Upper lobe of left lung (tissue), 6 donors: ENCODE data around the gene NUP107. TPM values are rescaled to one million over a fixed set of nuclear protein-coding genes. Genes with fewer than 3 reads are reported as not detected.
A peak's percentile ranks its signal among the peaks of the same experiment; 100 is the strongest.

ENCODE experiments used
- ATAC-seq, 2 donors: fragments of 200-7000 bp; cut with Tn5 transposase; one replicate each; pipeline ENCODE4 v1.9.1; 2022; ENCODE audit warnings: mild to moderate bottlenecking in 2 of 2, moderate library complexity in 2 of 2; ENCODE audit not compliant: low FRiP score in 2 of 2
- DNase-seq, 2 donors: peaks; one replicate each; pipeline ENCODE4 v3.0.0-alpha.2; 2019 to 2020
- H3K27ac ChIP-seq, 4 donors: fragments of 200-600 bp; sonication (generic); one replicate each; pipeline ENCODE4 v1.5.1; 2016 to 2019
- H3K27me3 ChIP-seq, 4 donors: fragments of 200-600 bp; sonication (generic); one replicate each; pipeline ENCODE4 v1.5.1; 2017 to 2019
- H3K36me3 ChIP-seq, 4 donors: fragments of 200-600 bp; sonication (generic); one replicate each; pipeline ENCODE4 v1.5.1; 2016 to 2019
- H3K4me1 ChIP-seq, 4 donors: fragments of 200-600 bp; sonication (generic); one replicate each; pipeline ENCODE4 v1.5.1; 2018 to 2019
- H3K4me3 ChIP-seq, 4 donors: fragments of 200-600 bp; sonication (generic); one replicate each; pipeline ENCODE4 v1.5.1; 2017 to 2019; ENCODE audit warnings: mild to moderate bottlenecking in 2 of 4, moderate library complexity in 1 of 4
- H3K9me3 ChIP-seq, 4 donors: fragments of 200-600 bp; sonication (generic); one replicate each; pipeline ENCODE4 v1.5.1; 2018 to 2019
- EP300 ChIP-seq, 4 donors: sonication (generic); formaldehyde crosslinking; IDR thresholded peaks; one replicate each; pipeline ENCODE4 v1.5.1; 2017; ENCODE audit warnings: antibody characterized with exemption in 4 of 4, control low read depth in 2 of 4
- POLR2A ChIP-seq, 4 donors: fragments of 450-650 bp; IDR thresholded peaks; one replicate each; pipeline ENCODE4 v1.5.1; 2016 to 2017; ENCODE audit warnings: antibody characterized with exemption in 4 of 4, mild to moderate bottlenecking in 2 of 4
- POLR2AphosphoS5 ChIP-seq, 2 donors: sonication (generic); formaldehyde crosslinking; IDR thresholded peaks; one replicate each; pipeline ENCODE4 v1.5.1; 2017; ENCODE audit warnings: antibody characterized with exemption in 2 of 2
- WGBS, 2 donors: methylation state at CpG; one replicate each; pipeline ENCODE4 v1.1.5; 2017 to 2018; 5-methylcytosine and 5-hydroxymethylcytosine counted together
- total RNA-seq, 6 donors: library from RNA; depleted of rRNA in 4 of 6; stranded (reverse); fragments of >200 nt in 4 of 6; gene quantifications; one replicate each; pipeline versions ENCODE4 v1.1.0 to v1.2.1, GENCODE V29; 2016 to 2021
- TF ChIP-seq, protein P1 (sequence below), 6 experiments: fragments of 450-650 bp in 4 of 6; fragments of 200-600 bp in 2 of 6; sonication (generic) in 2 of 6; IDR thresholded peaks; one replicate each; pipeline ENCODE4 v1.5.1; 2016 to 2019; ENCODE audit warnings: antibody characterized with exemption in 6 of 6
- donor health status: DM: no; HTN: no; CAD: no; lungs with moderate emphysema.
- donor health status: DM: no; HTN: yes; CAD: no; lungs with severe emphysema.

The NUP107 gene
- total RNA-seq, 6 donors from 2014 or later = 26.1 to 56.6 (median 29.1) TPM

- no peak for ATAC-seq
- Histone ChIP-seq H3K27me3 (no peaks in the 10 kb centered on the region), H3K4me3 (no peak overlapping the region), H3K27ac (no peak overlapping the region), H3K4me1 (peaks cover 7 to 12% (median 9%) of the 10 kb centered on the region in 4 donors), H3K36me3 (no peaks in the 10 kb centered on the region), H3K9me3 (no peaks in the 10 kb centered on the region)
- no peak for TF ChIP-seq EP300 (IDR thresholded peaks at IDR 0.05)
- TF ChIP-seq, protein P1, sequence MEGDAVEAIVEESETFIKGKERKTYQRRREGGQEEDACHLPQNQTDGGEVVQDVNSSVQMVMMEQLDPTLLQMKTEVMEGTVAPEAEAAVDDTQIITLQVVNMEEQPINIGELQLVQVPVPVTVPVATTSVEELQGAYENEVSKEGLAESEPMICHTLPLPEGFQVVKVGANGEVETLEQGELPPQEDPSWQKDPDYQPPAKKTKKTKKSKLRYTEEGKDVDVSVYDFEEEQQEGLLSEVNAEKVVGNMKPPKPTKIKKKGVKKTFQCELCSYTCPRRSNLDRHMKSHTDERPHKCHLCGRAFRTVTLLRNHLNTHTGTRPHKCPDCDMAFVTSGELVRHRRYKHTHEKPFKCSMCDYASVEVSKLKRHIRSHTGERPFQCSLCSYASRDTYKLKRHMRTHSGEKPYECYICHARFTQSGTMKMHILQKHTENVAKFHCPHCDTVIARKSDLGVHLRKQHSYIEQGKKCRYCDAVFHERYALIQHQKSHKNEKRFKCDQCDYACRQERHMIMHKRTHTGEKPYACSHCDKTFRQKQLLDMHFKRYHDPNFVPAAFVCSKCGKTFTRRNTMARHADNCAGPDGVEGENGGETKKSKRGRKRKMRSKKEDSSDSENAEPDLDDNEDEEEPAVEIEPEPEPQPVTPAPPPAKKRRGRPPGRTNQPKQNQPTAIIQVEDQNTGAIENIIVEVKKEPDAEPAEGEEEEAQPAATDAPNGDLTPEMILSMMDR (IDR thresholded peaks at IDR 0.05) = no peak
- TF ChIP-seq POLR2A (IDR thresholded peaks at IDR 0.05) = no peak
- TF ChIP-seq POLR2AphosphoS5 (IDR thresholded peaks at IDR 0.05) = no peak
- DNase-seq = no peak
- WGBS, 2 donors = 91 to 96% methylated on average over 6 of the region's 6 CpGs
Measured at GRCh38 chr12:68781728-68782127, 95.0 kb downstream of the NUP107 start.

DNA sequence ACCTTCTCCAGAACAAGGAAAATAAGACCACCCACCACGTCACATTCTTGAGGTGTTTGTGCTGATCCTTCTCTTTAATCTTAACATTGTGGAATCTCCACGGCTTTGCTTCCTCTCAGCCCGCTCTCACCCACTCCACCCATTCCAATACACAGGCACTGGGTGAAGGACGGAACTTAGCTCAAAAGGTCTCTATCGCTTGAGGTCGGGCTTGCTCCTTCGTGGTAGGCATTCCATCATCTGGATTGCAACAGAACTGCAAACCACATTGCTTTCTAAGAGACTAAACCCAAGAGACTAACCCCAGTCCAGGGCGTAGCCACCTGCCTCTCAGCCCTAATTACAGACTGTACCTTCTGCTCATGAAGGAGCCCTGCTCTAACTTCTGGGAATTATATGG is 97.2 kb downstream of the NUP107 start:
- Histone ChIP-seq H3K4me1 (peaks cover 11 to 18% (median 12%) of the 10 kb centered on the region in 4 donors), H3K27ac (peak overlapping the region in 2 of 4 donors; percentile 79), H3K9me3 (no peaks in the 10 kb centered on the region), H3K4me3 (no peak overlapping the region), H3K27me3 (no peaks in the 10 kb centered on the region), H3K36me3 (no peaks in the 10 kb centered on the region)
- peak; percentile 65 to 67 for ATAC-seq
- peak in 1 of 2 donors; percentile 70 for DNase-seq
- 54 to 65% methylated on average over 8 of the region's 8 CpGs for WGBS, 2 donors
- TF ChIP-seq EP300 (IDR thresholded peaks at IDR 0.05) (no peak), POLR2A (IDR thresholded peaks at IDR 0.05) (peak in 1 of 4 donors; percentile 54), POLR2AphosphoS5 (IDR thresholded peaks at IDR 0.05) (peak; percentile 20 to 52)
- TF ChIP-seq, protein P1 (IDR thresholded peaks at IDR 0.05) = no peak

DNA sequence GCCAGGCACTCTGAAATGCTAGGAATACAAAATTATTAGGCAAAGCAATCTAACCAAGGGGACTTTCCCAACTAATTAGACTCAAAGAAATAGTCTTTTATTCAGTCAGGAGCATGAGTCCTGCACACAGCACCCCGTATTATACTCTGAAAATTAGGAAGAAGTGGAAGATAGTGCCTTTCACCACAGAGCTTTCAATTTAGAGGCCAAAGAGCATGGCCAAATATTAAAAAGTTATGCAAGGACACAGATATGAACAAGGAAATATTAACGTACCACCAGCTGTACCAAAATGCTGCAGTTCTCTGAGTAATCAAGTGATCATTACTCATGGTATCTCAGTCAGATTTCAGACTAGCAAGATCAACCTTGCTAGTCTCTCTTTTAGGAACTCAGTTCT is 98.6 kb downstream of the NUP107 start:
- H3K4me1 ChIP-seq = peaks cover 11 to 18% (median 12%) of the 10 kb centered on the region in 4 donors
- no peaks in the 10 kb centered on the region for H3K36me3 ChIP-seq
- peak; percentile 15 to 47 for ATAC-seq
- H3K9me3 ChIP-seq = no peaks in the 10 kb centered on the region
- H3K27ac ChIP-seq = peak overlapping the region; percentile 49 to 85 (median 70)
- WGBS, 2 donors = 53 to 67% methylated on average over 2 of the region's 2 CpGs
- no peak for DNase-seq
- no peaks in the 10 kb centered on the region for H3K27me3 ChIP-seq
- TF ChIP-seq EP300 (IDR thresholded peaks at IDR 0.05) = peak in 1 of 4 donors; percentile 58
- TF ChIP-seq POLR2AphosphoS5 (IDR thresholded peaks at IDR 0.05) = no peak
- peak in 1 of 4 donors; percentile 58 for TF ChIP-seq POLR2A (IDR thresholded peaks at IDR 0.05)
- no peak overlapping the region for H3K4me3 ChIP-seq

GRCh38 chr12:68785823-68786222 is 99.0 kb downstream of the NUP107 start:
- ATAC-seq (no peak), DNase-seq (no peak)
- Histone ChIP-seq H3K27me3 (no peaks in the 10 kb centered on the region), H3K9me3 (no peaks in the 10 kb centered on the region), H3K36me3 (no peaks in the 10 kb centered on the region), H3K4me1 (peaks cover 11 to 18% (median 12%) of the 10 kb centered on the region in 4 donors), H3K27ac (peak overlapping the region in 3 of 4 donors; percentile 71 to 85 (median 79)), H3K4me3 (no peak overlapping the region)
- TF ChIP-seq POLR2A (IDR thresholded peaks at IDR 0.05) (no peak), EP300 (IDR thresholded peaks at IDR 0.05) (no peak), POLR2AphosphoS5 (IDR thresholded peaks at IDR 0.05) (no peak)
- TF ChIP-seq, protein P1 (IDR thresholded peaks at IDR 0.05) = no peak
- WGBS, 2 donors = 90 to 92% methylated on average over 5 of the region's 5 CpGs

DNA sequence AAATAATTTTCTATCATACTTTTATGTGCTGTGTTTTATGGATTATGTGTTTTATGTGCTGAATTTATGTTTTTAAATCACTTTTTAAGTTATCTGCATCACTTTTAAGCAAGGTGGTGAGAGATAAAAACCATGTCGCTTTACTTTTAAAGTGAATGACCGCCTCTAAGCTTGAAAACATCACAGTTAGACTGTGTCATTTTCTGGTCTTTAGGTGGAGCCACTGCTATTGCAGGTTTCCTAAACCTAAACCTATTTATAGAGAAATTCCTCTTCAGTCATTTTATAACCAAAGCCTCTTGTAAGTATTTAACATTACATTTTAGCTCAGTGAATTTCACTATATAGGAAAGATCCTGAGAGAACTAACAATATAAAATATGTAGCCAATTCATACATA is 100.2 kb downstream of the NUP107 start:
- Histone ChIP-seq H3K27me3 (no peaks in the 10 kb centered on the region), H3K4me1 (peaks cover 11 to 18% (median 12%) of the 10 kb centered on the region in 4 donors), H3K36me3 (no peaks in the 10 kb centered on the region), H3K9me3 (no peaks in the 10 kb centered on the region), H3K27ac (peak overlapping the region; percentile 71 to 85 (median 78)), H3K4me3 (no peak overlapping the region)
- no peak for ATAC-seq
- TF ChIP-seq, protein P1 (IDR thresholded peaks at IDR 0.05) = no peak
- no peak for TF ChIP-seq POLR2A (IDR thresholded peaks at IDR 0.05)
- no peak for DNase-seq
- WGBS, 2 donors = 77 to 87% methylated on average over 2 of the region's 2 CpGs
